Mucosa of stomach (tissue), 1 donor: ENCODE data around the gene SLC35G4.
"Not testable (repeated sequence)": the region's sequence is repeated elsewhere in the genome, so short reads cannot be mapped to it uniquely, and the experiment has no call there.

Experiments
- H3K27me3 ChIP-seq: one replicate; pipeline ENCODE4 v1.7.0; 2013; ENCODE audit warnings: mild to moderate bottlenecking, low read length; ENCODE audit not compliant: control insufficient read depth, insufficient read depth
- H3K36me3 ChIP-seq: one replicate; pipeline ENCODE4 v1.7.0; 2013; ENCODE audit warnings: low read length; ENCODE audit not compliant: control insufficient read depth, insufficient read depth
- H3K4me1 ChIP-seq: one replicate; pipeline ENCODE4 v1.7.0; 2013; ENCODE audit warnings: mild to moderate bottlenecking, low read length; ENCODE audit not compliant: control insufficient read depth, insufficient read depth
- H3K4me3 ChIP-seq: one replicate; pipeline ENCODE4 v1.7.0; 2013; ENCODE audit warnings: low read length
- H3K9ac ChIP-seq: one replicate; pipeline ENCODE4 v1.7.0; 2013; ENCODE audit warnings: mild to moderate bottlenecking, low read length, moderate library complexity
- H3K9me3 ChIP-seq: one replicate; pipeline ENCODE4 v1.7.0; 2013; ENCODE audit warnings: mild to moderate bottlenecking, low read length, moderate library complexity; ENCODE audit not compliant: control insufficient read depth
- donor health status: Pancreatic carcinoma.

SLC35G4 gene

GRCh38 chr18:11647310-11647709, 37.9 kb downstream of the SLC35G4 start:
- not testable (repeated sequence) for H3K4me1 ChIP-seq, H3K9ac ChIP-seq, H3K4me3 ChIP-seq, H3K27me3 ChIP-seq, H3K9me3 ChIP-seq, H3K36me3 ChIP-seq

DNA sequence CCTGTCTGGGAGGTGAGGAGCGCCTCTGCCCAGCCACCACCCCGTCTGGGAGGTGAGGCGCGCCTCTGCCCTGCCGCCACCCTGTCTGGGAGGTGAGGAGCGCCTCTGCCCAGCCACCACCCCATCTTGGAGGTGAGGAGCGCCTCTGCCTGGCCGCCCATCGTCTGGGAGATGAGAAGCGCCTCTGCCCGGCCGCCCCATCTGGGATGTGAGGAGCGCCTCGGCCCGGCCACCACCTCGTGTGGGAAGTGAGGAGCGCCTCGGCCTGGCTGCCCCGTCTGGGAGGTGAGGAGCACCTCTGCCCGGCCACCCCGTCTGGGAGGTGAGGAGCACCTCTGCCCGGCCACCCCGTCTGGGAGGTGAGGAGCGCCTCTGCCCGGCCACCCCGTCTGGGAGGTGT, 38.4 kb downstream of the SLC35G4 start:
- not testable (repeated sequence) for H3K4me1 ChIP-seq, H3K9me3 ChIP-seq, H3K4me3 ChIP-seq, H3K27me3 ChIP-seq, H3K9ac ChIP-seq, H3K36me3 ChIP-seq

GRCh38 chr18:11649839-11650238, 40.4 kb downstream of the SLC35G4 start:
- Histone ChIP-seq H3K4me1 (no peaks in the 10 kb centered on the region), H3K36me3 (no peaks in the 10 kb centered on the region), H3K27me3 (peaks cover 3% of the 10 kb centered on the region), H3K4me3 (no peak overlapping the region), H3K9me3 (no peaks in the 10 kb centered on the region), H3K9ac (no peak overlapping the region)

GRCh38 chr18:11651899-11652298, 42.5 kb downstream of the SLC35G4 start:
- peaks cover 3% of the 10 kb centered on the region for H3K27me3 ChIP-seq
- no peaks in the 10 kb centered on the region for H3K4me1 ChIP-seq
- no peaks in the 10 kb centered on the region for H3K36me3 ChIP-seq
- no peaks in the 10 kb centered on the region for H3K9me3 ChIP-seq
- no peak overlapping the region for H3K4me3 ChIP-seq
- H3K9ac ChIP-seq: no peak overlapping the region

- Histone ChIP-seq H3K36me3 (no peaks in the 10 kb centered on the region), H3K27me3 (peaks cover 3% of the 10 kb centered on the region), H3K9ac (no peak overlapping the region), H3K4me3 (no peak overlapping the region), H3K4me1 (no peaks in the 10 kb centered on the region), H3K9me3 (no peaks in the 10 kb centered on the region)
Measured at GRCh38 chr18:11653521-11653920, 44.1 kb downstream of the SLC35G4 start.

- Histone ChIP-seq H3K36me3 (no peaks in the 10 kb centered on the region), H3K4me3 (no peak overlapping the region), H3K9me3 (no peaks in the 10 kb centered on the region), H3K27me3 (peaks cover 3% of the 10 kb centered on the region), H3K4me1 (no peaks in the 10 kb centered on the region), H3K9ac (no peak overlapping the region)
Measured at GRCh38 chr18:11654736-11655605, 45.6 kb downstream of the SLC35G4 start.

DNA sequence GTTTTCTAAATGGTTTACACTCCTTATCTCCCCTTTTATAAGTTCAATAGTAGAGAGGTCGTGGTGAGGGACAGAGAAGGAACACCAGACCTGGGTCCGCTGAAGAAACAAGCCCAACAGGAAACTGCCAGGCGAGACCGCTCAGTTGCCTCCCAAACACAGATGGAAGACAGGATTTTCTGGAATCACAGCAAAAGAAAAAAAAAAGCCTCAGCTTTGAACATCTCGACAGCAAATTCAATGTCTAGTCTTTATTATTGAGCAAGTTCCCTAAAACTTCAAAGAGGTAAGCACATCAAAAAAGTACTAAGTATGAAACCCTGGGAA, 46.2 kb downstream of the SLC35G4 start:
- Histone ChIP-seq H3K36me3 (no peaks in the 10 kb centered on the region), H3K9me3 (no peaks in the 10 kb centered on the region), H3K4me3 (no peak overlapping the region), H3K4me1 (no peaks in the 10 kb centered on the region), H3K9ac (no peak overlapping the region), H3K27me3 (peaks cover 3% of the 10 kb centered on the region)

DNA sequence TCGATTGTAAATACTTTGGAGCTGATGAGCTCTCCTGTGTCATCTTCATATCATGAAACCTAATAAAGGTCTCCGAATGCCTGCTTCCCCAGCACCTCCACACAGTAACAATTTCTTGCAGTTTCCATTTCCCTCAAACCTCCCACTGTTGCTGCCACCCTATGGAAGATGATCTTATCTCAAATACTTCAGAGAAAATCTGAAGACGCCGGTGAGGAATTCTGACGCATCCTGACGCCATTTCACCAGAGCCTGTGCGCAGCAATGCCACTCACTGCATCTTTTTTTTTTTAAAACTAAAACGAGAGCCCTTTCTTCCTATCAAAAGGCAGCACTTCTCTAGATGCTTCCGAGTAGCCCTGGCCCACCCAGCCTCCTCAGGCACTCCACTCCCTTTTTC, 47.8 kb downstream of the SLC35G4 start:
- H3K9ac ChIP-seq: no peak overlapping the region
- H3K9me3 ChIP-seq: no peaks in the 10 kb centered on the region
- no peaks in the 10 kb centered on the region for H3K36me3 ChIP-seq
- no peaks in the 10 kb centered on the region for H3K4me1 ChIP-seq
- H3K27me3 ChIP-seq: peaks cover 3% of the 10 kb centered on the region
- H3K4me3 ChIP-seq: no peak overlapping the region

DNA sequence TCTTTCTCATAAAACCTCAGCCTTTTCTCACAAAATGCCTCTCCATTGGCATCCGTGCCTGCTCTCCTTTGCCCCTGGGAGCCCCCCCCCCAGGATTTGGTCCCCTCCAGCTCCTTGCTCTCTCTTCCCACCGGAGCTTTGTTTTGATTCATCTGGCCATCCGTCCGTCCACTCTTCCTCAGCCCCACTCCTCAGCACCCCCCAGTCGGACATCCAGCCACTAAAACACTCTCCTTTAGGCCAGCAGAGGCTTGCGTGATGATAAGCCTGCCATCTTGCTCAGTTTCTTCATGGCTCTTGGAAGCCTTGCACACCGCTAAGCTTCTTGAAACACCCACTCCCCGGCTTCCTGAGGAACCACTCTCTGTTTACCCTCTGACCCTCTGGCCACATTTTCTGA, 48.2 kb downstream of the SLC35G4 start:
- Histone ChIP-seq H3K4me3 (no peak overlapping the region), H3K9ac (no peak overlapping the region), H3K36me3 (no peaks in the 10 kb centered on the region), H3K4me1 (no peaks in the 10 kb centered on the region), H3K27me3 (peaks cover 3% of the 10 kb centered on the region), H3K9me3 (no peaks in the 10 kb centered on the region)

DNA sequence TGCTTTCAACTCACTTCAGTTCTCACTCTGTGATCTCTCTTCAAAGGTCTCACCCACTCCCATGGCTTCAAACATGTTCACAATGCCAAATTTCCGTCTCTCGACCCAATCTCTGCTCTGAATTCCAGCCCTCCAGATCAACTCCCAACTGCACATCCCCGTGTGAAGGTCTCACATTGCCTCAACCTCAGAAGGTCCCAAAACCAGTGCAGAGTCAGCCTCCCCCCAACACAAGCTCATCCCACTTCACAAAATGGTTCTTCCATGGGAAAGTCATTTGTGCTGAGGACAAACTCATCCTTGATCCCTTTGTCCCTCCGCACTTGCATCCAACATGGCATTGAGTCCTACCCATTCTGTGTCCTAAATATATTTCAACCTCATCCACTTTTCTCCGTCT, 48.6 kb downstream of the SLC35G4 start:
- H3K27me3 ChIP-seq: peaks cover 3% of the 10 kb centered on the region
- no peaks in the 10 kb centered on the region for H3K4me1 ChIP-seq
- no peaks in the 10 kb centered on the region for H3K9me3 ChIP-seq

GRCh38 chr18:11658989-11659388, 49.6 kb downstream of the SLC35G4 start:
- Histone ChIP-seq H3K9me3 (no peaks in the 10 kb centered on the region), H3K27me3 (peaks cover 1% of the 10 kb centered on the region), H3K4me1 (no peaks in the 10 kb centered on the region), H3K36me3 (no peaks in the 10 kb centered on the region), H3K4me3 (no peak overlapping the region), H3K9ac (no peak overlapping the region)

More for the DNA sequence above, 48.6 kb downstream of the SLC35G4 start:
- Histone ChIP-seq H3K9ac (no peak overlapping the region), H3K36me3 (no peaks in the 10 kb centered on the region), H3K4me3 (no peak overlapping the region)
